Activated naive CD4-positive, alpha-beta T cell treated with Interleukin-2 at 50 U/mL for 16 hours (primary cell): ENCODE measurements around the gene NRN1.

Source experiments
- DNase-seq: peaks from one replicate; pipeline ENCODE4 v3.0.0-alpha.2; 2020

Gene NRN1

DNA sequence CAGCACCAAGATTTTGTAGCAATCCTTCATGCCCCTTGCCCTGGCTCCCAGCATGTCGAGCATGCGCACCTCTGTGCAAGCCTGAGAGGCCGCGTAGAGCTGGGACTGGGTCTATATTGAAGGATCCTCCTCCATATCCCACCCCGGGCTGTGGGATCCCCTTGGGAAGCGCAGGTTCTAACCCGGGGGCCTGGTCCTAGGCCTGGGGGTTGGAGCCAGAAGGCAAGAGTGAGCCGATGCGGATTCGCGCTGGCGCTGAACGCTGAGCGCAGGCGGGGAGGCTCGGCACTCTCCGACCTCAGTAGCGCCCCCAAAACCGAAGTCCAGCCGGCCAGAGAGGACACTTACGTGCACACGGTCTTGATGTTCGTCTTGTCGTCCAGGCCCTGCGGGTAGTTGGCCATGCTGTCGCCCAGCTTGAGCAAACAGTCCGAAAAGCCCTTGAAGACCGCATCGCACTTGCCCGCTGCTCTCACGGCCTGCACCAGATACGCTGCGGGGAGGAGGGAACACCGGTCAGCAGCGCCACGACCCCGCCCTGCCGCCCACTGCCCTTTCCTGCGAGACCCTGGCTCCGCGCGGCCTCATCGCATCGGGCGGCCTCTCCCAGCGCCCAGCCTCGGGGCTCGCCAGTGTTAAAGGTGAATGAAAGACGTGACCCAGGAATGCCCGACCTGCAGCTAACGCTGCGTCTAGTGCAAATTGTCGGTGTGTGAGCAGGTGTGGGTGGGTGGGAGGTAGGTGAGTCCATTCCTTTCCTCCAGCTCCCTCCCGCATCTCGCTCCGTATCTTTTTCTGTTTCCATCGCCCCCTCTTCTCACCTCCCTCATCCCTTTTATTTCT lies 4.5 kb downstream of the NRN1 start:
- DNase-seq = no peak

DNA sequence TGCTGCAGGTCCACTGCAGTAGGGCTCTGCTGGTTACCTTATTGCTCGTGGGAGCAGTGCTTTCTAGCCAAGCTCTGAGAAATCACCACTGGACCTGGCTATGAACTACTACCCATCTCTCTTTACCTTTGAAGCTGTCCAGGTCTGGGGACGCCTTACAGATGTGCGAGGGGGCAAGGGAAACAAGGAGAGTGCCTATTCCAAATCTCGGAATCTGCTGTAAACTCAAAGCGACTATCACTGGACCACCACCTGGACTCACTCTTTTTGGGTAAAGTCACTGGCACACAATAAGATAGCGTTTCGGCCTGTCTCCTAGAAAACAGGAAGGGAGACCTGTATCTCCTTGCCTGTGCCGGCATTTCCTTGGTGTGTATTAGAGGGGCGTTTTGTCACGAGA lies 5.3 kb downstream of the NRN1 start:
- no peak for DNase-seq

DNA sequence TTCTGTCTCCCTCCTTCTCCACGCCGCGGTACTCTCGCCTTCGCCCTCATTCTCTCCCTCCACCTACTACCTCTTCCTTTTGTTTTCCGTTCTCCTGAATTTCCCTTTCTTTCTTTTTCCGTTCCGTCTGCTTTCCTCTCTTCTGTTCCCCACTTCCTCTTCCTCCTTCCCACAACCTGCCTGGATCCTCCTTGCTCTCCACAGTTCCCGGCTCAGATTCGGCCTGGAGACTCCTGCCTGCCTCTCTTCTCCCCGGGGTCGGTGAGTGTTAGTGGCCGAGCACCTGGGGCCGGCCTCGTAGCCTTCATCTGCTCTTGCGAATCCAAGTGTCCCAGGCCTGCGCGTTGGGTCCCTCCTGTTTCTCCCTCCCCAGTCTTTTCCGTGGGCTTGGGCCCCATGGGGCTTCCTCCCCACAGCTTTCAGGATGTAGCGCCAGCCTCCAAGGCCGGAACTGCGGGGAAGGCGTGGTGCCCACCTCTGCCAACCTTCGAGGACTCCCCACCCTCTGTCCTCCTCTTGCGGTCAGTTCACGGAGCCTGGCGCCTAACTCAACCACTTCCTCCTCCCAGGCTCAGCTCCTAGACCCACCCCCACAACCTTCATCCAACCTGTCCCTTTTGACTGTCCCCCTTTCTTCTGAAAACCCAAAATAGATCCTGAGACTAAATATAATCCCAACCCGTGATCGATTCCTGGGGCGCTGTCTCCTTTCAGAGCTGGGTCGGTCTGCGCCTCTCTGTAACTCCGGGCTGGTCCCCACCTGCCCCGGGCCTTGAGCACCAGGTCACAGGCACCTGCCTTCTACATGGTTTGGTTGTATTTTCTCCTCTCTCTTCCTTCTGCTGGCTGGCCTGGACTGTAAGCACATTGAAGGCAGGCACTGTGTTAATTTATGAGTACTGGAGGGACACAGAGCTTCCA lies 6.8 kb downstream of the NRN1 start:
- DNase-seq = no peak

DNA sequence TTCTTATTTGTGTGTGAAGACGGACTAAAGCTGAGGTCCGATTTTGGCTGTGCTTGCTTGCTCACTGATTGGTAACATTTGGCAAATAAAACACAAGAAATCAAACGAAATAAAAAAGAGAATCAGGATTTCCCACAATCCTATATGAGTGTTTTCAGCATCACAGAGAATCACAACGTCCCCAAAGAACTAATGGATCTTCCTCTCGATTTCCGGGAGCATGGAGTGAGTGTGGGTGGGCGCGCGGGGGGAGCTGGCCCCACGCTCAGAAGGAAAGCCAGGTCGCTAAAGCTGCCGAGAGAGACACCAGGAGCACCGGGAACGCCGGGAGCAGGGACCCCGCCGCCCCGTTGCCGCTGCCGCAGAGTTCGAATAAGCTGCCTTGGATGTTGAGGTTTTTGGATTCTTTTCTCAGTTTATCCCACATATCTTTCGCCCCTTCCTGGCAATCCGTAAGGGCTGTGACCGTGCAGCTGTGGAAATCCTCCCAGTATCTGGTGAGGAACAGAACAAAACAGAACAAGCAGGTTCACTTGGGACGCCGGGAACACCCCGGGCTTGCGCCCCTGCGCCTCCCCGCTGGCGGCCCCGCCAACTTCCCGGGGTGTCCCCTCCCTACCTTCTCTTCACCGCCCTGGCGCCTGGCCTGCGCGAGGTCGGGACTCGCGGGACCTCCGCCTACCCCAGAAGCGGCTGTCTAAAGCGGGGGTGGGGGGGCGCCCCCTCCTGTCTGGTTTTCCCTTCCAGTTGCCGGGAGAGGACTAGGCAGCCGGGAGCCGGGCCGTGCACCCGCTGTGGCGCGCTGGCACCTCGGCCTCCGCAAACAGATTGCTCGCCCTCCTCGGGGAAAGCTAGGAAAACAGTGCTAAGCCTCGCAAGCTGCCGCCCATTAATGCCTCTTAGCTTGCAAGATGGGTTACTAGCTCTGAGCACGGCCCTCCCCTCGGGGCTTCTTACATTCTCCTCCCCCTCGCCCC lies 7.7 kb downstream of the NRN1 start:
- no peak for DNase-seq

DNA sequence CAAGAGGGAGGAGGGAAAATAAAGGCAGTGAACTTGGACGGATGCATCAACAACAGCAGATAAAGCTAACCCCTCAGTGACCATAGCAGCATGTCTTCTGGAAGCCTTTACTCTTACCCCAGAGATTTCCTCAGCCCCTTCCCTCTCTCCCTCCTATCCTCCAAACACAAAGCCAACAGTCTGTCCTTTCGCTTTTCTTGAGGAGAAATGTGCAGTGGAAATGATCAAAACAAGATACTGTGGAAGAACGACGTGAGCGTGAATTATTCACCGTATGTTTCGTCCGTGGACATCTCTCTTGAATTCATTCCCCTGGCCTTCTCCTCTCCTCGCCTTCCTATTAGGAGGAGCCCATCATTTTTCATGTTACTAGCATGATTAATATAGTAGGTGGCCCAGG lies 8.5 kb downstream of the NRN1 start:
- DNase-seq = no peak

DNA sequence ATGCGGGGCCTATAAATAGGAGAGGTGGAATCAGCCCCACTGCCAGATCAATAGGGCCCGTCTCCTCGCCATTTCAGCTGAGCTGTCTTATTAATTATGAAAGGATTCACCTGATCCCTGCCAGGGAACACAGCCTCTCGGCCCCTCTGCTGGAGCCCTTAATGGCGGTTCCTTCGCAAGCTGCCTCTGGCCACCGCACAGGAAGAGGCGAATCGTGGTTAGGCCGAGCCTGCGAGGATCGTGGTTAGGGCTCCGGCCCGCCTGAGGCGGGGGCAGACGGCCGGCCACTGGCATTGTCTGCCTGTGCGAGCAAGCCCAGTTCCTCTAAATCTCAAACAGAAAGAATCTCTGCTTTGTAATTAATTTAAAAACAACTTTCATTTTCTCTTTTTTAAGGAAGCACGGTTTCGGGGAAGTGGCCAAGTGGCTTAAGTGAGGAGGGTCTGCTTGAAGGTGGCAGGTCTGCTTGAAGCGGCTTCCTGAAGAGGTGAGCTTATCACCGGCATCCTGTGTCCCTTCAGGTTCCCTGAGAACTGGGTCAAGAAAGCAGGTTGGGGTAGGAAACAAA lies 9.2 kb downstream of the NRN1 start:
- no peak for DNase-seq

DNA sequence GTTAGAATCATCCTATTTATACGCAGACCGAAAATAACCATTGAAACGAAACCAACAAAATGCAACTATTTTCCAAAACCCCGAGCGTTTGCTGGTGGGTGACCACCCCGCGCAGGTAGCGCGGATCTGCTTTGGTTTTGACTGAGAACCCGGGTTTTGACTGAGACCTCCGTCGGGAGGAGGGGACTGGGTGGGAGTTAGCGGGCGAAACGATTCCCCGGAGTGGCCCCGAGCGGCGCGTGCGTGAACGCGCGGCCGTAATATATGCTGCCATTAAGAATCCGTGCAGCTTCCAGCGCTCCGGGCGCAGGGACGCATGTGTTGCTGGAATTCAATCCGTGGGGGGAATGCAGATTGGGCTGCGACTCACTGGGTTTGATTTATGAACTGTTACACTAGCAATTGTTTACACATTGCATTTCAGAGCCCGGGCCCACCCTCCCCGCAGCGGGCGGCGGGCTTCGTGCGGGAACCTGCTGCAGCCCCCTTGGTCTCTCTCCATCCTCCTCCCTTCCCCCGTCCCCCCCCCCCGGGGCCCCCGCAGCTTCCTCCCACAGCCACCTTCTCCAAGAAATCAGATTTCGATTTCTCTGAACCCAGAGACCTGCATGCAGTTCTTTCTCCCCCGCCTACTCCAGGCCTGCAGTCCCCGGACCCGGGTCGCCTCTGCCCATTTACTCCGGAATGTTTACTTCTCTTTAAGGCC lies 9.9 kb downstream of the NRN1 start:
- no peak for DNase-seq

DNA sequence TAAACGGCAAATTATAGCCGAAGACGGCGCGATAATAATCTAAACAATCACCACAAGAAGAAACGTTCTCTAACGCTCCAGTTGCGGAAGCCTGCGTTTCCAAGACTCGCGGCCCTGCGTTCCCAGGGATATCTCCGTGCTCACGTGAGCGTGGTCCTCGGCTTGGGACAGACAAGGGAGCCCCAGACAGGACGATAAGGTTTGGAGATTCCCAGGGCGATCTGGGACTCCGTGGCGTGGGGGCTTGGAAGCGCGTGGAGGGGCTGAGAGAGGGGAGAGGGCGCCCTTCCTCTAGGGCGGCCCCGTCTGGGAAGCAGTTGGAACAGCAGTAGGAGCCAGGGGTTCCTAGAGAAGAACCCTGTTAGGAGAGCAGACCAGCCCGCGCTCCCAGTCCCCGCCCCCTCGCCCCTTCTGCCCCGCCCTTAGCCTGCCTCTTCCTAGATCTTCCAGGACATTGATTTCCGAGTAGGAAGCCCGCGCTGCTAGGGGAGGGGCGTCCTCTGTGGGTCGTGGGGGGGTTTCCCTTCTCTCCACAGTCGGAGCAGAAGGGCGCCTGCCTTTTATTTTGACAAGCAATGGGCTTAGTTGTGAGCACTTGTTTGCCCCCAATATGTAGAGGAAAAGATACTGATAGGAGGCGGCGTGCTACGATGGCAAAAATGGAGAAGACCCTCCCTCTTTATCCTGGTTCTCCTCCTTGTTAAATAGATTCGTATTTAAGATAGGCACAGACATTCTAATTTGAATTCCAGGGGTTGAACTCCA lies 10.6 kb downstream of the NRN1 start:
- no peak for DNase-seq

DNA sequence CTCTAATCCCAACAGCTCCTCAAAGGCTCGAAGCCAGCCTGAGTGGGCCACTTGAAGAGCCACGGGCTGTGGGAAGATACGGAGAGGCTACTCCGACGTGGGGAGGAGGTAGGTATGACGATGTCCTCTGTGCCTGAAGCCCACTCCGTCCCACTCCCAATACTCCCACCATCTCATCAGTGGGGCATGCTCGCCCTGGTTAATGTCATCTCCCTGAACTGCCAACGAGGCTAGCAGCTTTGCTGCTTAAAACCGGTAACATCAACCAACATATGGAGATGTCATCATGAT lies 11.1 kb downstream of the NRN1 start:
- no peak for DNase-seq

DNA sequence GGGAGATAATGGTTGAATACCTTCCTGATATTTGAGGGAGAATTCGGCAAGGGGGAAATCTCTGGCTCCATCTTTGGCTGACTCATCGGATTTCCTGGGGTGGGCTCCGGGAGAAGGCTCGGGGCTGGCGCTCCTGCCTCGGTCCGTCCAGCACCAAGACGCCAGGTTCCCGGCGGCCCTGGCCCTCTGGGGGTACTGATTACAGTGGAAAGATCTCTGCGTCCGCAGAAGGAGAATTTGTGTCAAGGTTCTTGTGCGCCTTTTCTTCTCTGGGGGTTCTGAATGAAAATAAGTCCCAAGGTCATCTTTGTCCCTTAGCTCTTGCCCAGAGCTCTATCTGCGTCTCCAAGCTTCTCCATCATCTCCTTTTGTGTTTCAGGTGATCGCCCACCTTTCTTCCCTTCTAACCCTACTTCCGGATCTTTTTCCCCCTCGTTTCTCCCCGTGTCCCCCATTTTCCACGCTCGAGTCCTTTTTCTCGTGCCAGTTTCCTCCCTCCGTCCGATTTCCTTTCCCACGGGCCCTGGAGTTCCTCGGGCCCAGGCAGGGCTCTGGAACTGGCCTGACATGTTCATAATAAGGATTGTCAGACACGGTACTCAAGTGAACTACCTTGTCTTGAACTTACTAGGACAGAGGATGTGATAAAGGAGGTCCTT lies 11.6 kb downstream of the NRN1 start:
- DNase-seq = no peak

DNA sequence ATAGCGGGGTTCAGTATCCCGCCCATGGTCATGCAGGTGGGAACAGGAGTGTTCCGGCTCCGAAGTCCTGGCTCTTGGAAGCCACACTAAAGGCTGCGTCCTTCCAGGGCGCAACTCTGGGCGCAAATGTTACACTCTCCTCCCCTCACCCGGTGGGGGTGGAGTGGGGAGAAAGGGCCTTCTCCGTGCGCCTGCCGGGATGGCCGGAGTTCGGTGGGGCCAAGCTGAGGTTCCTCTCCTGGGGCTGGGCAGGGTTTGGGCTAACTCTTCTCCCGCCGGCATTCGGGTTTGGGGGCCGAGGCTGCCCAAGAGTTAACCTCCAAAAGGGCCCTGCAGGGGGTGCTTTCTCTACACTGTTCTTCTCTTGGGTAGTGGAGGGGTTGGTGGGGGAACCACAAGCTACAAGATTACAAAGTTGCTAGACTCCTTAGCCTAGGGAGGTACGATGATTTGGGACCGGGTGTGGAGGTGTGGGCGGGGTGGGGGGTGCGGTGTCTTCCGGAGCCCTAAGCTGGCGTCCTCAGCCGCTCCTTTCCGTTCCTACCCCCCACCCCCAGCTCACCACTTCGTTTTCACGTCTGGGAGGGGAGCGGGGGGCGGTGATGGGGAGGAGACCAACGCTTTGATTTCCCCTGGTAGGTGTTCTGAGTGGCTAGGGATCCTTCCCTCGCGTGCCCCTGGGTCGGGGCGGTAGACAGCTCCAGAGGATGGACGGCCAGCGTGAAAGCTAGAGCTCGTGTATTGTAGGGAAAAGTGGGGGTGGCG lies 12.3 kb downstream of the NRN1 start:
- no peak for DNase-seq

DNA sequence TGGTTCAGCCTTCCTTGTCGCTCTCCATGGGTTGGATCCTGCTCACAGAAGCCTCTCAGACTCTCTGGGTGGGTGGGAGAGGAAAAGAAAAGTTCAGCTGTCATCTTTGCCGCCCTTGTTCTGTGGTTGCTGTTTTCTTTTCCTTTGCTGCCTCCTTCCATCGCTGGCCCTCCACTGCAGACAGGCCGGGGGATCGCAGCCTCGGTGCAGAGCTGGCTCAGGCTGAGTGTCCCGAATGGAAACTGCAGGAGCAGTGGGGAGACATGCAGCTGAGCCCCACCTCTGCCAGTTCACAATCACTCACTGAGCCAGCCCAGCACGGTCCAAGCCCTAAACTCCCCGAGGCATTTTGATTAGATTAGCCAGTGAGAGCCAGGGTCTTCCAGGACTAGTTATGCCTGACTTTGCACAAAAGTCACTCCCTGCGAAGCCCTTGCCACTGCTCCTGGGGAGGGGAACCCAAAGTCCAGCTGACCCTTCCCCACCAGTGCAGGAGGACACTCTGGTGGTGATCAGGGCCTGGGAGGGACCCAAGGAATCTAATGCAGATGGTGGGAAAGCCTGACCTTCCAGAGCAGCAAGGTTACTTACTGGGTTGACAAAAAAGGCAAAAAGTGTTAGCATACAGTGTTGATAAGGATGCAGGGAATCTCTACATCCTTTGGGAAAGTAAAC lies 14.0 kb downstream of the NRN1 start:
- no peak for DNase-seq

DNA sequence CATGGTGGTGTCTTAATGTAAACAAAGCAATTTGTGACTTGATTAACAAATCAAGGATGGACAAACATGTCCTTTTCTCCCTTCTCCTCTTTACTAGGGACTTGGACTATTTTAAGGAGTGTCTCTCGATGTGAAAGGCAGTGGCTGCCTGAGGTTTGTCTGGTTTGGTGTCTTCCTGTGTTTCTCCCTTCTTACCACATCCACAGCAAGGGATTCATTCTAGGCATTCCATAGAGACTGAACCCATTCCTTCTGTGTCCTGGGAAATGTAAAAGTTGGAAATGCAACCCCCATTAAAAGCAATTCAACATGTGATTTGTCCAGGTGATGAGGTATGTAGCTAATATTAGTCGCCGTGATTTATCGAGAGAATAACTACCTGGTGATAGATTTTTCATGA lies 15.9 kb downstream of the NRN1 start:
- DNase-seq = no peak

DNA sequence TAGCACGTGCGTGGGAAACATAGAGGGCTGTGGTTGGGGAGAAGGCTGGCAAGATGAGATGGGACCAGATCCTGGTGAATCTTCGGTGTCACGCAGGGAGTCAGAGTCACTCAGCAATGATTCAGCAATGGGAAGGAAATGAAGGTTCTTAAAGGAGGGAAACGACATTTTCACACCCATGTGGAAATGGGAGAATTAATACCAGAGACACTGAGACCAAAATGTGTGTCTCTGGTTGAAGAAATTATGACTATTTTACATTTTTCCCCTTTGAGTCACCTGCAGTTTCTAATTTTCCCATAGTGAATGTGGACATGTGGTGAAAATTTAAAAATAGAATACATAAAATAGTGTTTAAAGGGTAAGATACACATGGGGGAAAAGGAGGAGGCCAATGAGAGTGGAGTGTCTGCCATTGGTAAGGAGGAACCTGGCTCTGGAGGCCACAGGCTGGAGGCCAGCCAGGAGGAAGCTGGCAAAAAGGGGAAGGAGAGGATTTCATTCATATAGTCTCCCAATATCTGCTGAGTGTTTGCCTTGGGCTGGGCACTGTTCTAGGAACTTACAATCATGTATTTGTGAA lies 17.5 kb downstream of the NRN1 start:
- no peak for DNase-seq

DNA sequence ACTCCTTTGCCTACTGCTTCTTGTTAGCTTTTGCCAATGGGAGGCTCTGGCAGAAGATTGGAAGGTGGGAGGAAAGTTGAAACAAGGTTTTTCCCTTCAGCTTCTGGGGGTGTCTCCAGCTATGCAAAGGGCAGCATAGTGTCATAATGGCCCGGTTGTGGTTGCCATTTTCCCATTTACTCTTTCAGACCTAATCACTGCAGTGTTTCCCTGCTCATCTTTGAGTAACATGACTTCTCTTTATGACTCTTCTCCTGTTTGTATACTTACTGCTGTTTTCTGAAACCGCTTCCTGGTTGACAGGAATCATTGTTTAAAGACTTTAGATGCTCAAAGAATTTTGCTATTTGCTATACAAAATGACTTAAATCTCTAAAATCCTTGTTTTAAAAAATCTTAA lies 19.9 kb downstream of the NRN1 start:
- DNase-seq = no peak

DNA sequence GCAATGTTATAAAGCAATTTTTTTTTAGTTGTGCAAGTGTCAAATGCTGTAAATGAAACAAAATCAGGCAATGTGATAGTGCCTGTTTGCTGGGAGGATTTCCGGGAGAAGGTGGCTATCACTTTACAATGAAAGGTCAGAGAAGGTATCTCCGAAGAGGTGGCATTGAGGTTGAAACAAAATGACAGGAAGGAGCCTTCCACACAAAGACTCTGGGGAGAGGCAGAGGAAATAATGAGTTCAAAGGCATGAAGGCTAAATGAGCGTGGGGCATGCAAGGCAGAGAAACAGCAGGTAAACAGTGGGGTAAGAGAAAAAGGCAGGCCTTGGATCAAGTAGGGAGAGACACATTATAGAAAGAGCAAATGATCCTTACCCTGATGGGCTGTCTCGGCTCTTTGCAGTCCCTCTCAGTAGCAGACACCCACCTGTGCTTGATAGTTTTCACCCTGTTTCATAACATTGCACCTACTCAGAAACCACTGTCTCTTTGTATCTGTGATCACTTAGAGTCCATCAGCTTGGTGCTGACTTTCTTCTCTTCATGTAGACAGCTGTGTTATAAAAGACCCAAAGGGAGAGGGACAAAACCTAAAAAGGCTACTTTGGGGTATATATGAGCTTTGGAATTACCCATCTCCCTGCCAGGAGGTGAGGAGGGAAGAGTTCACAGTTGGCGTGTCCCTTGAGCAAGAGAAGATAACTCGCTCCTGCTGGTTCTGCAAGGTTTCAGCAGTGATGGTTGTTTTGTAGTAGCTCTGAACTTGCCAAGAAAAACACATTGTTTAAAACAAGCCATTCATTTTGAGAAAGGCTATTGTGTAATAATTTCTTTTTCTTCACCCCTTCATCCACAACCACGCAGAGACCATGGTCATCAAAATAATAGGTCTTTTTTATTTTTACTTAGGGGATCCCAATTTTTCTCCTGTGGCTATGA lies 22.3 kb downstream of the NRN1 start:
- DNase-seq = no peak

DNA sequence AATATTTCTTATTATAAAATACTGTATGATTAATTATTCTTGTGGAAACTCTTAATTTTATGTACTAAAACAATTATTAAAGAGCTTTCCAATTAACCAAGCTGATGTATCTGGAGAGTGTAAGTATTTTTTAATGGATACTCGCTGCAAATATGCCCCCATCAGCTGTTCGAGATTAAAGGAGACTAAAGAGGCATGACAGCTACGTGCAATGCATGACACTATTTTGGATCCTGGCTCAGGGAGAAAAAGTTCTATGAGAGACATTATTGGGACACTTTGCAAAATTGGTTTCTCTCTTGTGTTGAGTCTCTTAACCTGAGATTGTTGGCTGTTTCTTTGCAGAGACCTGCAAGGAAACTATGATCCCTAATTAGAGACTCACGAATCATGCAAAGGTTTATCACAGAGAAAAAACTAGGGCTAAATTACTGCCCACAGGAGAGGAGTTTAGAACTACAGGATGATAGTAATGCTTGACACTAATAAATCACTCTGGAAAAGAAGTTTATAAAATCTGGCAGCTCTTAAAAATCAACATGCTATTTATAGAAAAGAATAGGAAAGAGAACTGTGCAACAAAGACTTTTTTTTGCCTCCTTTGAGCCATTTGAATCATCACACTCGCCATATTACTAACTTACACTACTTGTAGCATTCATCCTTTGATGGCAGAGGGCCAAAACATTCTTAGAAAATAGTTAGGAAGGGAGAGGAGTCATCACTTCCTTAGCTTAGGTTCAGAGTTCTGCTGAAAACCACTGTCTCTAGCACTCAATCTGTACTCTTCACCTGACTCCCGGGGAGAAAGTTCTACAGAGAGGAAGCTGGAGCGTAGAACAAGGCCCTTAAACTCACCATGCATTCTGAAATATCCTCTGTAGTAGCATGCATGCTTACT lies 25.3 kb downstream of the NRN1 start:
- DNase-seq = no peak
